ENCODE data around the gene PDYN.

PDYN gene

GRCh38 chr20:1932971-1933370 is 60.9 kb downstream of the PDYN start:
- peak in 1 of 2 experiments; percentile 48 for DNase-seq

DNA sequence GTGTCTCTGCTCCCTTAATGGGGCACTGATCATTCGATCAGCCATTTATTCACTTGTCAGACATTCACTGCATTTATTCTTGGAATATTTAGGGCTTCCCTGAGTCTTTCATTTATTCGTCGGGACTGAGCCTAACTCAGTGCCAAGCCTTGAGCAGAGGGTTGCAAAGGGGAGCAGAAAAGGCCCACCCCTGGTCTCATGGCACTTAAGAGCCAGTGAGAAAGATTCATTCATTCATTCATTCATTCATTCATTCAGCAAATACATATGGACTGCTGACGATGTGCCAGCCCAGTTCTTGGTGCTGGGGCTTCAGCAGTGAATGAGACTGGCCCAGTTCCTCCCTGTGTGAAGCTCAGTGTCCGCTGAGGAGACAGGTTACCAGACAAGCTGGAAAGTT is 62.0 kb downstream of the PDYN start:
- no peak for DNase-seq

GRCh38 chr20:1930165-1930564 is 63.7 kb downstream of the PDYN start:
- DNase-seq = no peak

- no peak for DNase-seq
Observed at GRCh38 chr20:1929460-1929859, 64.4 kb downstream of the PDYN start.

DNA sequence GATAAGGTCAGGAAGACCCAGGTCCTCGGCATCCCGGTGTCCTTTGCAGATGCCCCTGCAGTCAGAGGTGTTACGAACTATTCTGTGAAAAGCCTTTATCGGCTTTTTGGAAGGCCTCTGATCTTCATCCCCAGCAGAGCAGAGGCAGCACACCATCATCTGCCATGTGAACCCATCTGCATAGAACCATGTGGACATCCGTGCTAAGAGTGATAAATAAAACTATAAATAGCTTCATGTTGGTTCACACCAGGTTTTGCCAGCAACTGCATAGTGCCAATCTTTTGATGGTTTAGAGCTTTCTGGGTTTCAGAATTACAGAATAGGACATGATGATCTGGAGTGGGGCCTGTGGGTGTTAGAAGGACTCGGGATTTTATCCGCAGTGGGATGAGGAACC is 65.1 kb downstream of the PDYN start:
- no peak for DNase-seq

All from NCI-H446 (cell line).